Activated CD8-positive, alpha-beta memory T cell treated with anti-CD3 and anti-CD28 coated beads, Interleukin-2, amount 50 U/mL, for 4 hours (primary cell): ENCODE data around the gene EXPH5.
"Not testable (repeated sequence)": the region's sequence is repeated elsewhere in the genome, so short reads cannot be mapped to it uniquely, and the experiment has no call there.

Experiments used
- DNase-seq: peaks from one replicate; pipeline ENCODE4 v3.0.0-alpha.2; 2020

EXPH5 gene

DNA sequence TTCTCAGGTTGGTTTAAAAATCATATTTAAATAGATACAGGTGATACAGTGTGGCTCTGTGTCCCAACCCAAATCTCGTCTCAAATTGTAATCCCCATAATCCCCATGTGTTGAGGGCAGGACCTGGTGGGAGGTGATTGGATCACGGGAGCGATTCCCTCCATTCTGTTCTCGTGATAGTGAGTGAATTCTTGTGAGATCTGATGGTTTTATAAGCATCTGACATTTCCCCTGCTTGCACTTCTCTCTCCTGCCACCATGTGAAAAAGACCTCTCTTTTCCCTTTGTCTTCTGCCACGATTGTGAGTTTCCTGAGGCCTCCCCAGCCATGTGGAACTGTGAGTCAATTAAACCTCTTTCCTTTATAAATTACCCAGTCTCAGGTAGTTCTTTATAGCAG, 9.2 kb upstream of the EXPH5 start:
- not testable (repeated sequence) for DNase-seq

DNA sequence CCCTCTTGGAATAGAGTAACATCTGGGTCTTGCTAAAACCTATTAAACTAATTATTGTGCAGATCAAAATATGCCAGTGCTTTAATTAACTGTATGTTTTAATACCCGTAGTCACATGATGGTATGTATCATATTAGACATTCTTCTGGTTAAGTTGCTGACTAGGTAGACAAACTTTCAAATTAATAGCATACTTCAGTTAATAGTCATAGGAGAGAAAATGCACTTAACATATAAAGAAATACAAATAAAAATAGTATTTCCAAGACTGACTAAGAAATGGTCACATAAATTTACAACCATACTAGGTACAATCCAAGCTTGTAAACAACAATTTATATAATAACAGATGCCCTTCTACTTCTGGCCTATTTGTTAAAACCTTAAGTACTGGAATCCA, 7.6 kb upstream of the EXPH5 start:
- DNase-seq: no peak

DNA sequence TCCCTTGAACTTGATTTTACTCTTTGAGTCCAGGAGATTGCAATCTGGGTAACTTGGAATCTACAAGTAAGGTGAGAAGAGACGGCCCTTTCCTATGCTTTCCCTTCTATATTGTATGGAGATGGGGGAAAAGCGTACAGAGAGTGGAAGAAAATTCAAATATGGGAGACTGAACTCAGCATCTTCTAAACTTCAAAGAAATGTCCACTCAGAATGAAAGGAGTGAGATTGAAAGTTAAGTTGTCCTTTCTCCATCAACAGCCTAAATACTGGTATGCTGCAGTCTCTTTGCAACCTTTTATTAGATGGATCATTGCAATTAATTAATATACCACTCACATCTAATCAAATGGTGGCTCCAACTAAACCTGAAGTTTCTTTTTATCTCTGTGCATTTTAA, 6.4 kb upstream of the EXPH5 start:
- no peak for DNase-seq

DNA sequence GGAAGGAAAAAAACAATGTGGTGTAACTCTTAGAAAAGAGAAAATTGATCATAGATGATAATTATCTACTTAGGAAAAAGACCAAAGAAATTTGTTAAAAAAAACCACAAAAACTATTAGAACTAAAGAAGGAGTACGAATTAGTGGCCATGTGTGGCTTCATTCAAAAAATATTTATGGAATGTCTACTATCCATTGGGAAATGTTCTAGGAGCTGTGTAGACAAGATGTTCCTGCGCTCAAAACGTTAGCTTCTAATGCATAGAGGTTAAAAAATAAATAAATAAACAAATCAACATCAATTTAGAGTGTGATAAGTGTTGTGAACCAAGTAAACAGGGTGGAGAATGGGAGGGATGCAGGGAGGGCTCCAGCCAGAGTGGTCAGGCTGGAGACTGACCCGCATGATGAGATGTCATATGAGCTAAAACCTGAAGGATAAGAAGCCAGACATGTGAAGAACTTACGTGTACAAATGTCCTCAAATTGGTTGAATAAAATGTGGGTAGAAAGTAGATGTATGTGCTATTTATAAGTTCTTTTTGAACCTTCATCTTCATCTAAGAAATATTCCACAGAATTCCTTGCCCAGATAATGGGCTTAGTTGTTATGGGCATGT, 4.3 kb upstream of the EXPH5 start:
- DNase-seq: no peak

DNA sequence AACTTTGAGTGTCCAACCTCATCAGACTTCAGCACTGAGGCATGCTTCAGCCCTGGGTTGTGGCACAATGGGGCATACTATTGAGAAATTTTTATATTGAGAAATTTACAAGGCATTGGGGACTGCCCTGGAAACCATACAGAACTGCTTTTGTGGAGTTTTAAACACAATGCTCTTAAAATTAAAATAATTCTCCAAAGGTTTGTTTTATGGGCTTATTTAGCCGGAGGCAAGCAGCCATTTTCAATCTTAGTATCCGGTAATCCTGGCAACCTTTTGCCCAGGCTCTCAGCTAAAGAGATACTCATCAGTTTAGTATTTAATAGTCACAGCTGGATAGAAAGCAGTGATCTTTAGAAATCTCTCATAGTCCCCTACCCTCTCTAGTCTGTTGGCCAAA, 3.1 kb upstream of the EXPH5 start:
- no peak for DNase-seq

DNA sequence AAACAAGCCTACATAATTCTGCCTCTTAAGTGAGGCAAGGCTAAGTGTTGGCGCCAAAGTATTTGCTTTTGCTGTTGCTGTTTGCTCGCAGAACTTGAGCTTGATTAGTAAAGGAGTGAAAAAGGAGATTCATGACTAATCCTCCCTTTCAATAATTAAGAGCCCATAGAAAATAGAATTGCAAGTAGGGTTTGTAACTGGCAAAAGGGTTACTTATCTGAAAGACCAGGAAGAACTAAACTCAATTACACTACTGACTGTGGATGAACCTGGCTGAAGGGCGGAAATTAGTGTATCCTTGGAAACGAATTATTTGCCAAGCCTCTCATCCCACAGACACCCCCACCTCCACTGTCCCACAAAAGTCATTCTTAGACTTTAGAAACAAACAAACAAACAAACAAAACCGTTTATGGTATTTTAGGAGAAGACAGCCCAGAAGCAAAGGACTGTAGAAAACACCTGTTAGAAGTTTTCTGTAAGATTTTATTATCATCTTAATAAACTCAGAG, 411 bp upstream of the EXPH5 start:
- no peak for DNase-seq

DNA sequence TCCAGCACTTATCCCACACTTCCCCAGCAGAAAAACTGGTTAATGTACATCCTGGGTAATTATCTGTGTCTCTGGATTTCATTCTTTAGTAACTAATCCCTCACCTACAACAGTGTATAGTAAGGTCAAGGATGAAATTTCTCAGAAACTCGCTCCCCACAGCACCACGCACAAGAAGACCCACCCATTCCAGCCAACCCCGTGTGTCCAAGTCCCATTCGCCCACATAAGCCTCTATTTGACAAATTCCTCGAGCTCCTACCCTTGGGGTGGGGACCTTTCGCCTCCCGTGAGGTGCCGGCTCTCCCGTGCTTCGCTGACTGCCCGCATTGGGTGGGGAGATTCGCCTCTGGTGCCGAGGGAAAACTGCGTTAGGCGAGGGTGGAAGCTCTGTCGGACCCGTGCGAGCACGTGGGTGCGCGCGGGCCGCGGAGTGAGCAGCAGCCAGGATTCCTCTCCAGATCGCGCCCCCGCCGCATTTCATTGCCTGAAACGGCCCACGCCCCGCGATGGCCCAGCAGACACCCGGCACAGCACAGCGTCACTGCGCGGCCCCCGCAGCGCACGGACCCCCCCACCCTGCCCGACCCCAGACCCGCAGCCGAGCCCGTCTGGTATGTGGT, 866 bp downstream of the EXPH5 start:
- DNase-seq: peak; percentile 53

DNA sequence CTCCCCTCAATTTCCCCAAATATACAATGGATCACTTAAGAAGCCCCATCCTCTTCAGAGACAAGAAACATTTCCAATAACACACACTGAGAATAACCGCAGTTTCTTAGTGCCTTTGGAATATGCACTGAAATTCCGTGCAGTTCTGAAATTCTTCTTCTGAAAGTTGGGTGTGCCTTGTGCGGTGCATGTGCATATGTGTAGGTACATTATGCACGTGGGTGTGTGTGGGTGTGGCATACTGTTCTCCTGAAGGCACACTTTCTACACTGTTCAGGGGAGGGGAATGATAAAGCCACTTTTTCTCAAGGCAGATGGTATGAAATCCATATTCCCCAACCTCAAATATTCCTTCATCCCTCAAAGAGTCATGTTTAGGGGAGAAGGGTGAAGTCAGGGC, 1.7 kb downstream of the EXPH5 start:
- no peak for DNase-seq

DNA sequence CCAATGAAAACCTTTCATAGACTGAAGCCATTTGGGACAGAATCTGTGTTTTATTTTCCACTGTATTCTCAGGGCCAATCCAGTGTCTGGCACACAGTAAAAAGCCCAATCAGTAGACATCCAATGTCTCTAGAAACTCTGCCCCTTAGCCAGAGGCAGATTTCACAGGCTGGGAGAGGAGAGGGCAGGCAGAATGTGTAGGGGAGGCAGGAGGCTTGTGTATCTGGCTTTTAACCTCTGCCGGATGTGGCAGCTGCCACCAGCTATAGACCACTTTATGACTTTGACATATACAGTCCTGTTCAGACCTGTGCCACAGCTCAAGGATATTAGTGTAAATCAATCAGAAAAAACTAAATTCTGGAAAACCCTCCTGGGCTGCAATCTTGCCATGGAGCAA, 4.4 kb downstream of the EXPH5 start:
- DNase-seq: no peak

DNA sequence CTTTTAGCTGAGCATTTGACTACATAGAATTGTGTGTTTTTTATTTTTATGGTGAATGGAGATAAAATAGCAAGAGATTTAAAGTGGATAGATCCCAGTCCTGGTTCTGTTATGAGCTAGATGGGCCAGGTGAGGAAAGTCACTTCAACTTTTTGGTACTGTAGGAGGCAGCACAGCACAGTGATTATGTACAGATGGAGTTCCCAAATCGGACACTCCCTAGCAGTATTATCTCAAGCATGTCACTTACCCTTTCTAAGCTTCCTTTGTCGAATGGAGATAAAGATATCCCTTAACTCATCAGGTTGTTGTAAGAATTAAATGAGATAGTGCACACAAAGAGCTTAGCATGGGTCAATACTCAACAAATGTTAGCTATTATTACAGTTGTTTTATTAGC, 5.3 kb downstream of the EXPH5 start:
- DNase-seq: no peak

DNA sequence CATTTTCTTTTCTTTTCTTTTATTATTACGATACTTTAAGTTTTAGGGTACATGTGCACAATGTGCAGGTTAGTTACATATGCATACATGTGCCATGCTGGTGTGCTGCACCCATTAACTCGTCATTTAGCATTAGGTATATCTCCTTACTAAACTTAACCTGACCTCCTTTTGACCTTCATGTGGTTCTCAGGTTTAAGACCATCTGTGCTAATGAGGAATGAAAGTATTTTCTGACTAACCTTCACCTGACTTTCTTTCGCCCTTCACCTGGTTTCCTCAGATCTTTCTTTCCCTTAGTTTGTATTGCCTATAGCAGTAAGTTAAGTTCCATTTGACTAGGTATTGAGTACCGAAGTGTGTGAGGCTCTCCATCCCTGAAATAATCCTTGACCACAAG, 6.5 kb downstream of the EXPH5 start:
- DNase-seq: no peak

DNA sequence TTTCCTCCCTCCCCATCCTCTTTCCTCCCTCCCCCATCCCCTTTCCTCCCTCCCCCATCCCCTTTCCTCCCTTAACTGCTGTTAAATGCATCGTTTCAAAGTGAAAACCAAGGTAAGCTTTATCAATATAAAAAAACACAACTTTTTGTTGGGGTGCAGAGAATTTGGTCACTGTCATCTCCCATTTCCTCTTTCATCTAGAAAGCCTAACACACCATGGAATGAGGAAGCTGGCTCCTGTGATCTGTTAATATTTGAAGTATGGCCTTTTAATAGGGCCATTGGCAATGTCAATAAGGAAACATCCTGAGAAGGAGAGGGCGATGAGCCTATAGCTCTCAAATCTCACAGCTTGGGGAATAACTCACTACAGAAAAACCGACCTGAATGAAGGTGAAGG, 7.0 kb downstream of the EXPH5 start:
- no peak for DNase-seq

DNA sequence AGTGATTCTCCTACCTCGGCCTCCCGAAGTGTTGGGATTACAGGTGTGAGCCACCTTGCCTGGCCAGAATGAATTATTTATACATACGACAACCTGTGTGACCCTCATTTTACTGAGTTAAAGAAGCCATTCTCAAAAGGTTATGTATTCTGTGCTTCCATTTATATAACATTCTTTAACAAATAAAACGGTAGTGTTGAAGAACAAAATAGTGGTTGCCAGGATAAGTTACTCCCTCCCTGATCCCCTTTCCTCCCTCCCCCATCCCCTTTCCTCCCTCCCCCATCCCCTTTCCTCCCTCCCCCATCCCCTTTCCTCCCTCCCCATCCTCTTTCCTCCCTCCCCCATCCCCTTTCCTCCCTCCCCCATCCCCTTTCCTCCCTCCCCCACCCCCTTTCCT, 7.4 kb downstream of the EXPH5 start:
- DNase-seq: not testable (repeated sequence)

DNA sequence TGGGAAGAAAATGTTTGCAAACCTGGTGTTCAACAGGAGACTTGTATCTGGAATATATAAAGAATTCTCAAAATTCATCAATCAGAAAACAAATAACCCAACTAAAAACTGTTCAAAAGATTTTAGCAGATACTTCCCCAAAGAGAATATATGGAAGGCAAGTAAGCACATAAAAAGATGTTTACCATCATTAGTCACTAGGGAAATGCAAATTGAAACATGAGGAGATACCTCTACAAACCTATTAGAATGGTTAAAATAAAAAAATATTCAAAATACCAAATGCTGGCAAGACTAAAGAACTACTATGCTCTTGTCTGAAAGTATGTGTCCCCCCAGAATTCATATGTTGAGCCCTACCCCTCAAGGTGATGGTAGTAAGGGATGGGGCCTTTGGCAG, 8.6 kb downstream of the EXPH5 start:
- DNase-seq: no peak

DNA sequence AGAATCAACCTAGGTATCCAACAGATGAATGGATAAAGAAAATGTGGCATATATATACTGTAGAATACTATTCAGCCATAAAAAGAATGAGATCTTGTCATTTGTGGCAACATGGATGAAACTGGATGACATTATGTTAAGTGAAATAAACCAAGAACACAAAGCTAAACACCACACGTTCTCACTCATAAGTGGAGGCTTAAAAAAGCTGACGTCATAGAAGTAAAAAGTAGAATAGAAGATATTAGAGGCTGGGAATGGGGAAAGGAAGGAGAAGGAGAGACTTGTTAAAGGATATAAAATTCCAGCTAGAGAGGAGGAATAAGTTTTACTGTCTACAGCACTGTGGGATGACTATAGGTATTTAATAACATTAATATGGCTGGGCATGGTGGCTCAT, 12.9 kb downstream of the EXPH5 start:
- no peak for DNase-seq

DNA sequence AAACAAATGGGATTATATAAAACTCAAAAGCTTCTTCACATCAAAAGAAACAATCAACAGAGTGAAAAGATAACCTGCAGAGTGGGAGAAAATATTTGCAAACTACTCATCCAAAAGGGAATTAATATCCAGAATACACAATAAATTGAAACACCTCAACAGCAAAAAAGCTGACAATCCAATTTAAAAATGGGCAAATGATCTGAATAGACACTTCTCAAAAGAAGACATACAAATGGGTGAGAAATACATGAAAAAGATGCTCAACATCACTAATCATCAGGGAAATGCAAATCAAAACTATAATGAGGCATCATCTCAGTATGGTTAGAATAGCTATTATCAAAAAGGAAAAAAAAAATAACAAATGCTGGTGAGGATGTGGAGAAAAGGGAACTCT, 13.5 kb downstream of the EXPH5 start:
- DNase-seq: no peak

DNA sequence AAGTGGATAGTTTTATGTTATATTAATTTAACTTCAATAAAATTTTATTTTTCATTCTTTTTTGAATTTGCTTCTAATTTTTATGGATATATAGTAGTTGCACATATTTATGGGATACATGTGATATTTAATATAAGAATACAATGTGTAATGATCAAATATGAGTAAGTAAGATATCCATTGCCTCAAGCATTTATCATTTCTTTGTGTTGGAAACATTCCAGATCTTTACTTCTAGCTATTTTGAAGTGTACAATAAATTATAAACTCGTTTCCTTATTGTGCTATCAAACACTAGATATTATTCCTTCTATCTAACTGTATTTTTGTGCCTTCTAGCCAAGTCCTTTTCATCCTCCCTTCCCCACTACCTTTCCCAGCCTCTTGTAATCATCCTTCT, 17.0 kb downstream of the EXPH5 start:
- no peak for DNase-seq

DNA sequence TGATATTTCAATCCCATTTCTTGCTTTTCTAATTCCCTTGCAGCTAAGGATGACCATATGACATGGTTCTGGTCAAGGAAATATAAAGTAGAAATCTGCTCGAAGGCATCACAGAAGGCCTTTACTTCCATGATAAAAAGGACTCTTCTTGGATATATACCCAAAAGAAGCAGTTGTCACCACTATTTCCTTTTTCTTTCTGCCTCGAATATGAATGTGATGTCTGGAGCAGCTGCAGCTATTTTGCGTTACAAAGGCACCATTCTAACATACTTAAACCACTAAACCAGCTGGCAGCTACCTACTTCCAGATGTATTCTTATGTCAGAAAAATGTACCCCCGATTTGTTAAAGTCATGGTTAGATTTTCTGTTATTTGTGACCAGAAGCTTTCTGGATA, 18.9 kb downstream of the EXPH5 start:
- DNase-seq: no peak

DNA sequence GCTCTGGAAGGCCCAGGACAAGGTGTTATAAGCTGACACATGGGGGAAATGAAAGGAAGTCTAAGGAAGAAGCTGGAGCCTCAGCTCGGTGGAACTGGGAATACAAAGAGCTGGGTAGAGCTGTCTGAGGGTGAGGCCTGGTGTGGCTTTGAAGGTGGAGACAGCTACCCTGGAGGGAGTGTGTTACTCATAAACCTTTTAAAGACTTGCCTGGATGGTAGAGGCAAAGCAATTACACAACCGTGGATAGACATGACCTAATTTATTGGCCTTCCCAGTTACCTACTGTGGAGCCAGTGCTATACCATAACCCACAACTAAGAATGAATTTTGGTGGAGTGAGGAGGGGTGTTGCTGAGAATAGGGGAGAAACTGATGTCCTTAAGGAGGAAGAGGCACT, 22.6 kb downstream of the EXPH5 start:
- DNase-seq: no peak

DNA sequence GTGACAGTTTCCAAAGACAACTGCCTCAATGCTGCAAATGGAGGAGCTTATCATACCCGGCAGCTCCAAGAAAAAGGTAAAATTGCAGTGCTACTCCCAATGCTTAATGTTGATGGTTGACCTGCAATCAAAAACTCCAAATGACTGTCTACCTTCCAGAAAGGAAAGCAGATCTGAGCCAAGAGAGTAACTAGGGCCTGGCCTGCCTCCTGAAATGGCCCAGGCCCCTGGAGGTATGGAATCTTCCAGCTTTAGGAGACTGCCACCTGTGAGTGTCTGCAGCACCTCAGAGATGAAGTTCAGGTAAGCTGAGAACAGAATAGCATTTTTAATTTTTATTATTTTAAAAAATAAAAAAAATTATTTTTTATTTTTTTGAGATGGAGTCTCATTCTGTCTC, 23.7 kb downstream of the EXPH5 start:
- no peak for DNase-seq

DNA sequence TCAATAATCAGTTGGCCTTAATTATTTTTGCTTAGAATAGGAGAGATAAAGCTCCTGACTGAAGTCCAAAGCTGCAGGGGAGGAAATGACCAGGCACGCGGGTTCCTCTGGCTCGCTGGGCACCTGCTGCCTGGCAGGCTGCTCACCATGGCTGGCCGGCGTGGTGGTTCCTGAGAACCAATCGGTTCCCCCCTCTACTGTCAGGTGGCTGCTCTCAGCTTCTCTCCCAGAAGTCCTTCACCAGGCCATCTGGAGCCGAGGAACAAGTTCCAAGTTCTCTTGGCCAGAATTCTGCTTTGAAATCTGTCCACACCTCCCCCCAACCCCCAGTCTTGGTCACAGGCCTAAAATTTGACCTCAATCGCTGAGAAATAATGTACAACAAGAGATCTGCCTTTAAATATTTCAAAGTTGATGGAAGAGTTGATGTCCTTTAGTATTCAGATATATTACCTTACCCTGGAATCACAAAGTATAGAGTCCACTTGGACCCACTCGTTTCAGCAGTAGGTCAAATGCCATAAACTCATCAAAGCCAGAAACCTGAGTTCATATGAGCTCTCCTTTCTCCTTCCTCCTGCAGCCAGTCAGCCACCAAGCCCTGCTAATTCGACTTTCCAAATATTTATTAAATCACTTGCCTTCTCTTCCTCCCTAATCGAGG, 25.2 kb downstream of the EXPH5 start:
- no peak for DNase-seq

DNA sequence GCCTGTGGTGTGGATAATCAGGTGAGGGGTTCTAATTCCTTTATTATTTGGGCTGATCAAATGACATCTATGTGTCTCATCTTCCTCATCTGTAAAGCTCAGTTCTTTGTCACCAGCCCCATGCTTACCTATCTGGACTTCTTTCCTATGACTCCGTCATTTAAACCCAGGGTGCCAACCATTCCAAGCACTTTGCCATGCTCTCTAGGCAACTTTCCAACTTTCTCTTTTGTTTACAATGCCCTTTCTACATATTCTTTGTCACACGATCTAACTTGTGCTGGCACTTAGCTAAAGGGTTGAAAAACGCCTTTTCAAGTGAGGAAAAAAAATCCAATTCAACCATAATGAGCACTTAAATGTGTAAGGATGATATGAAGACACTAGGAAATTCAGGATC, 27.9 kb downstream of the EXPH5 start:
- no peak for DNase-seq

DNA sequence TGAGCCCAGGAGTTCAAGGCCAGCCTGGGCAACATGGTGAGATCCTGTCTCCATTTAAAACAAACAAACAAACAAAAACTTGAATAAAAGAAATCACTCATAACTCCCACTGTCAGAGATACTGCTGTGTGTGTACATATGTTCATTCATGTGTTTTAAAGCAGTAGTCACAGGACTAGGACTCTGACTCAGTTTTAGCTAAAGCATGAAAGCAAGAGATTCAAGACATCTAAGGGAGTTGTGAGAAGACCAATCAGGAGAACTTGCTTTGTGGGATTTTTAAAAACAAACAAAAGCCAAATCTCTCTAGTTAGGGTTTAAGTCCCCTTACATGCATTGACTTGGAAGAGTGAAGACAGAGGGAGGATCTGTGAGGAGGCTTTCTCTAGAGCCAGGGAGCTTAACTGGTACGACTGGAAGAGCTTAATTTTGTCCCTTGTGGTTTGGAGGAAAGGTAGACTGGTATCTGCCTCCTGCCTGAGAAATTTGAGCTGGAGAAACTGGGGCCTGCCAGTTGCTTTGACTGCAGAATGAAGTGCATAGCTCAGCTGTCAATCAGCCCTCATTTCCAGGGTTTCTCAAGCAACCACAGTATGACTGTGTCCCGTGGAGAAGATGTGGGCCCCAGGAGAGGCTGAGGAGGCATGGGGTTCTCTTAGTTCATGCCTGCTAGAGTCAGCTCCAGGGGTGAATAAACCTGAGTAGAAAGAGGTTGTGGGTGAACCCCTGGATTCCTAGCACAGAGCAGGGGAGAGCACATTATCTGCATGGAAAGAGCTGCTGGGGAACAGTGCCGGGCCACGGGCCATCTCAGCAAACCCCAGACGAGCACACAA, 30.6 kb downstream of the EXPH5 start:
- no peak for DNase-seq

DNA sequence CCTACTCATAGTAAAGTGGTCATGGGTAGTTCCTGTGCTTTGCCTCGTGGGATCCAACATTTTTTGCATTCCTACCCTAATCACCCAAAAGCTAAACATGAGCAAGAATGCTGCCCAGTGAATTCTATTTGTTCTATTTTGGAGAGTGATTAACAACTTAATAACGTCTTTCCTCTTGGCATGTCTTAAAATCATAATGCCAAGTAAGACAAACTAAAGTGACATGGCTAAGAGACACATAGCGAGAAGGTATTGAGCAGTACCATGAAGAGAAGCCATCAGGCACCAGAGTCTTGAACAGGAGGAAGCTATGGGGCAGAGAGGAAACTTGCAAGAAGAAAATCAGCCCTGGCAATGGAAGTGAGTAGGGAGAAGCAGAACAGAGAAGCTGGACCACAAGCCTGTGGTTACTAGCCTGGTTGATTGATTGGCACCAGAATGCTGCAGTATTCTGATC, 32.0 kb downstream of the EXPH5 start:
- no peak for DNase-seq
